Activated CD8-positive, alpha-beta memory T cell treated with anti-CD3 and anti-CD28 coated beads, Interleukin-2, amount 10 ng/mL, durations not matched to agents 7 days and 5 days (primary cell): ENCODE data around the gene CACNB1. TPM values are rescaled to one million over a fixed set of nuclear protein-coding genes. Genes with fewer than 3 reads are reported as not detected.

Experiments
- ATAC-seq: fragments of 150-1000 bp; cut with Tn5 transposase; one replicate; pipeline ENCODE4 v1.10.0; 2021; ENCODE audit warnings: moderate library complexity
- CTCF ChIA-PET: fragments of 350-600 bp; sonication (Branson Sonifier 250); formaldehyde crosslinking; loops from one replicate; lab custom pipeline; 2021; ENCODE audit warnings: antibody characterized with exemption; lab: Charles Lee
- DNase-seq: peaks from one replicate; pipeline ENCODE4 v3.0.0-alpha.2; 2020
- H3K27ac Mint-ChIP-seq: one replicate; pipeline ENCODE4 v1.8.0; 2021; ENCODE audit warnings: mild to moderate bottlenecking, mixed read lengths
- H3K27me3 Mint-ChIP-seq: one replicate; pipeline ENCODE4 v1.8.0; 2021; ENCODE audit warnings: mixed read lengths
- H3K36me3 Mint-ChIP-seq: one replicate; pipeline ENCODE4 v1.8.0; 2021; ENCODE audit warnings: mild to moderate bottlenecking, mixed read lengths
- H3K4me1 Mint-ChIP-seq: one replicate; pipeline ENCODE4 v1.8.0; 2021; ENCODE audit warnings: mixed read lengths
- H3K4me3 Mint-ChIP-seq: one replicate; pipeline ENCODE4 v1.8.0; 2021; ENCODE audit warnings: mild to moderate bottlenecking, moderate library complexity, mixed read lengths
- H3K9me3 Mint-ChIP-seq: one replicate; pipeline ENCODE4 v1.8.0; 2022; ENCODE audit warnings: low read depth, mixed read lengths
- total RNA-seq, 2 experiments: library from RNA; stranded (reverse); gene quantifications; one replicate each; pipeline ENCODE4 v1.2.3, GENCODE V29; 2021

CACNB1 gene
- total RNA-seq, 2 experiments from 2014 or later: 21.0 to 32.9 TPM

DNA sequence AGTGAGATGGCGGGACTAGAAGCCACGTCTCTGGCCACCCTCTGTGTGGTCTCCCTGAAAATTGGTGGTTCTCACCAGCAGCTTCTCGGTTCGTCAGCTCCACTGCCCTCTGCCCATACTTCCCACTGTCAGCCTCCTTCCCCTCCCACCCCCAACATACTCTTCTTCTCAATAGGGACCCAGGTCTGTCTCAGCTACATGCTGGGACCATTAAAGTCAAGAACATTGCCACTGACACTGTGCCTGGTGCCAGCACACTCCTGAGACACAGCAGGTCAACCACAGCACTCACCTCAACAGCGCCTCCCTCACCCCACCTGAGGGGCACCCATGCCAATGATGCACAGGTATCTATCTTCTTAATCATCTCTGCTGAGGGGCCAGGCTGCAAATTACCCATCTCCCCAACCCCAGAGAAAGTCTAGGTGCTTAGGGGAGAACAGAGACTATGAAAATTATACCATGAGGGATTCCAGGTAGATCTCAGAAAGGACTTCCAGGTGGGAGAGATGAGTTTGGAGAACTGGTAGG, 47.3 kb downstream of the CACNB1 start:
- Mint-ChIP-seq H3K27me3 (peaks cover 25% of the 10 kb centered on the region), H3K4me1 (peaks cover 28% of the 10 kb centered on the region), H3K4me3 (no peak overlapping the region), H3K27ac (no peak overlapping the region), H3K9me3 (no peaks in the 10 kb centered on the region), H3K36me3 (no peaks in the 10 kb centered on the region)
- ATAC-seq (no peak), DNase-seq (no peak)
- CTCF ChIA-PET: interaction anchor here (4.6 to 23.8 kb wide), 3 partner anchors 21 to 167 kb away, joined by 49 to 516 read pairs (median 194); partner anchors contain the start of gene ARL5C

DNA sequence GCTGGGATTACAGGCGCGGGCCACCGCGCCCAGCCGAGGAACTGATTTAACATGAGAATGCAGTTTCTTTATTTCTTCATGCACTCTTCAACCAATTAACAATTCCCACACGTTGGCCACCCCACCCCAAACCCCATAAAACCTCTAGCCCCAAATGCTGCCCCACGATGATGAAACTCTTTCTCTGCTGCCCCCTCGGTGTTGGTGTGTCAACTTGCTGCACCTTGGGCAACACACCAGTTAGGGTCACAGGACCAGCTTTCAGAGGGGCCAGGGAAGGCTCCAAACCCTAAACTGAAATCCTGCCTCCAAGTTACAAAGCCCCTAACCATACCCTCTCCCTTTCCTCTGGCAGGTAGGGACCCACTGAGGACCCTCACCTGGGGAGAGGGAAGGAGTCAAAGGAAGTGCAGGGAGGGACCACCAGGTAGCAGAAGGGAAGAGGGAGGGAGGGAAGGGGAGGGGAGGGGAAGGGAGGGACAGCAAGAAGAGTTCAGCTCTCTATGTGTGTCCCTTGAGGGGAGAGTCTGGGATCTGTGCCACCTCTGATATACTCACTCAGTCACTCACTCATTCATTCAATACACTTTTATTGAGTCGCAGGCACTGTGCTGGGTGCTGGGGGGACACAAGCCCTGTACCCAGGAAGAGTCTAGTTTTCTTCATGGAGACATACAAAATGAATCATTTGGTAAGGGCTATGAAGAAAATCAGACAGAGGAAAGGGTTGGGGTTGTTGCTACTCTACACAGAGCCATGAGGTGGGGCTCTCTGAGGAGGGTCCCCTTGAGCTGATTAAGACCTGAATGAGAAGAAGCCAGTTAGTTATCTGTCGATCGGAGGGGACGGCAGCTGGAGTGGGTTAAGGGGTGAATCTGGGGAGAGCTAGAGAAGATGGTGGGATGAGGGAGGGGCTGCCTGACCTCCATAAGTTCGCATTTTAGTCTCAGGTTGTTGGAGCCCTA, 50.0 kb downstream of the CACNB1 start:
- CTCF ChIA-PET: interaction anchor here (3.8 to 23.8 kb wide), 2 partner anchors 23 to 165 kb away, joined by 25 to 516 read pairs; partner anchors contain the start of gene ARL5C
- no peaks in the 10 kb centered on the region for H3K9me3 Mint-ChIP-seq

DNA sequence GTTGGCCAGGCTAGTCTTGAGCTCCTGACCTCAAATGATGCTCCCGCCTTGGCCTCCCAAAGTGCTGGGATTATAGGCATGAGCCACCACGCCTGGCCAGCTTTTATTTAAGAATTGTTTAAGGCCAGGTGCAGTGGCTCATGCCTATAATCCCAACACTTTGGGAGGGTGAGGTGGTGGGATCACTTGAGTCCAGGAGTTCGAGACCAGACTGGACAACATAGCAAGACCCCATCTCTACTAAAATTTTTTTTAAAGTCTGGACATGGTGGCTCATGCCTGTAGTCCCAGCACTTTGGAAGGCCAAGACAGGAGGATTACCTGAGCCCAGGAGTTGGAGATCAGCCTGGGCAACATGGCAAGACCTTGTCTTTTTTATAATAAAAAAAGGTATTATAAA, 51.2 kb downstream of the CACNB1 start:
- ATAC-seq (no peak), DNase-seq (no peak)
- Mint-ChIP-seq H3K27me3 (peaks cover 20% of the 10 kb centered on the region), H3K36me3 (no peaks in the 10 kb centered on the region), H3K4me3 (no peak overlapping the region), H3K9me3 (no peaks in the 10 kb centered on the region), H3K27ac (no peak overlapping the region), H3K4me1 (peaks cover 6% of the 10 kb centered on the region)
- CTCF ChIA-PET: interaction anchor here (3.8 to 23.8 kb wide), 2 partner anchors 25 to 163 kb away, joined by 25 to 516 read pairs; partner anchors contain the start of gene ARL5C

More for the DNA sequence above, 50.0 kb downstream of the CACNB1 start:
- H3K4me1 Mint-ChIP-seq: peaks cover 15% of the 10 kb centered on the region
- no peaks in the 10 kb centered on the region for H3K36me3 Mint-ChIP-seq
- DNase-seq (no peak), ATAC-seq (no peak)
- H3K27me3 Mint-ChIP-seq: peaks cover 24% of the 10 kb centered on the region
- no peak overlapping the region for H3K27ac Mint-ChIP-seq
- H3K4me3 Mint-ChIP-seq: no peak overlapping the region

DNA sequence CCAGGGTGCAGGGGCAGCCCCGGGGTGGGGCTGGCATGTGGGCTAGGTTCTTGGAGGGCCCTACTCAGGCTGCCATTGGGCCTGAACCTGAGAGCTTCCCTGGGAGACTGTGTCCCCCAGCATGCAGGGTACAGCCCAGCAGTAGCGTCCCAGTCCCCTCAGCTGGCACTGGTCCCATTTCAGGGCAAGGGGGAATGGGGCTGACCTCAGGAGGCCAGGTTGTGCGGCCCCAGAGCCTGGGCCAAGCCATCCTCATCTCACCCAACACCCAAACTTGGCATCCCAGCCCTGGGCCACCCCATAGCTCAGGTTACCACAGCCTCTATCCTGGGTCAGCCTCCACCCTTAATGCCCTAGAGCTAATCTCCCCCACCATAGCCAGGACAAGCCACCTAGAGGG, 52.3 kb downstream of the CACNB1 start:
- H3K4me1 Mint-ChIP-seq: peaks cover under 1% of the 10 kb centered on the region
- H3K27me3 Mint-ChIP-seq: peaks cover 10% of the 10 kb centered on the region
- ATAC-seq (no peak), DNase-seq (no peak)
- no peaks in the 10 kb centered on the region for H3K36me3 Mint-ChIP-seq
- H3K27ac Mint-ChIP-seq: no peak overlapping the region
- no peak overlapping the region for H3K4me3 Mint-ChIP-seq
- H3K9me3 Mint-ChIP-seq: no peaks in the 10 kb centered on the region
- CTCF ChIA-PET: interaction anchor here (0.7 to 23.8 kb wide), 6 partner anchors 8 to 162 kb away, joined by 3 to 516 read pairs (median 8); partner anchors contain the start of gene ARL5C

DNA sequence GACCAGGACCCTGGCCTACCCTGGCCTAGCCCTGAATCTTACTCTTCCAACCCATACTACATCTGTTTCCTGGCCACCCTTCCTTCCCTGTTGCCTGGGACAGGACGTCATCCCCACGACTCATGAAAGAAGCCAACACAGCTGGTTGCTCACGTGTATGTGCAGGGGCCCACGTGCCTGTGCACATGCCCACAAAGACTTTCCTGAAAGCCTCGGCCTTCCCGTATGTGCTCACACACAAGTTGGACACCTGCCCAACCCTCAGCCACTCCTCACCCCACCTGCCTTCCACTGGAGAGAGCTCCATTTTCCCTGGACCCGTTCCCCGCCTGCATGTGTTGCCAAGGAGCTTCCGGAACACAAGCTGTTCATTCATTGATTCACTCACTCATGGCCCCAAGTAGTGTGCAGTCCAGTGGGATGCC, 53.0 kb downstream of the CACNB1 start:
- no peak for DNase-seq
- H3K27me3 Mint-ChIP-seq: peaks cover 3% of the 10 kb centered on the region
- CTCF ChIA-PET: interaction anchor here (0.7 to 1.6 kb wide), 4 partner anchors 9 to 91 kb away, joined by 3 to 11 read pairs (median 4); no protein-coding TSS in a partner anchor
- H3K36me3 Mint-ChIP-seq: no peaks in the 10 kb centered on the region
- no peak overlapping the region for H3K4me3 Mint-ChIP-seq
- no peak for ATAC-seq
- no peaks in the 10 kb centered on the region for H3K4me1 Mint-ChIP-seq
- no peak overlapping the region for H3K27ac Mint-ChIP-seq
- H3K9me3 Mint-ChIP-seq: no peaks in the 10 kb centered on the region

DNA sequence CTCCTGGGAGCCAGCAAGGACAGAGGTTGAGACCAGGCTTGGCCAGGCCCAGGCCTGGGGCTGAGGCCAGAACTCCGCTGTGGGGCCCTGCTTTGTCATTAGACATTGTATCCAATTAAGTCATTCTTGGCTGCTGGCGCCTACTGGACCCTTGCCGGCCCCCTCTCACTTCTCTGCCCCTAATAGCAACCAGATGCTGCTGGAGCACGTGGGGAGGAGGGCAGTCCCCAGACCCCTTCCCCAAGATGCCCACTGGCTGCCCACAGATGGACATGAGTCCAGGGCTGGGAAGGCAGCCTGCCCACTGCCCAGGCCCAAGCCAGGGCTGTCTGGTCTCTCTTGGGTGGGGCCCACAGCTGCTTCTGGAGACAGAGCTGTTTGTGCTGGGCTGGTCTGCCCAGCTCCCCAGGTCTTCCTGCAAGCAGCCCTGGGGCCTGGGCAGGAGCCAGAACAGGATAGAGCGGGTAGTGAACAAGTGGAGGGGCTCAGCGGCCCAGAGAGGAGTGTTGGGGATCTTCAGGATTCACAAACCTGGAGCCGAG, 53.8 kb downstream of the CACNB1 start:
- Mint-ChIP-seq H3K9me3 (no peaks in the 10 kb centered on the region), H3K27me3 (no peaks in the 10 kb centered on the region), H3K27ac (no peak overlapping the region), H3K4me3 (no peak overlapping the region), H3K4me1 (no peaks in the 10 kb centered on the region), H3K36me3 (no peaks in the 10 kb centered on the region)
- DNase-seq: no peak
- ATAC-seq: no peak
- CTCF ChIA-PET: interaction anchor here (1.3 to 1.6 kb wide), 2 partner anchors 10 to 92 kb away, joined by 3 to 11 read pairs; no protein-coding TSS in a partner anchor

DNA sequence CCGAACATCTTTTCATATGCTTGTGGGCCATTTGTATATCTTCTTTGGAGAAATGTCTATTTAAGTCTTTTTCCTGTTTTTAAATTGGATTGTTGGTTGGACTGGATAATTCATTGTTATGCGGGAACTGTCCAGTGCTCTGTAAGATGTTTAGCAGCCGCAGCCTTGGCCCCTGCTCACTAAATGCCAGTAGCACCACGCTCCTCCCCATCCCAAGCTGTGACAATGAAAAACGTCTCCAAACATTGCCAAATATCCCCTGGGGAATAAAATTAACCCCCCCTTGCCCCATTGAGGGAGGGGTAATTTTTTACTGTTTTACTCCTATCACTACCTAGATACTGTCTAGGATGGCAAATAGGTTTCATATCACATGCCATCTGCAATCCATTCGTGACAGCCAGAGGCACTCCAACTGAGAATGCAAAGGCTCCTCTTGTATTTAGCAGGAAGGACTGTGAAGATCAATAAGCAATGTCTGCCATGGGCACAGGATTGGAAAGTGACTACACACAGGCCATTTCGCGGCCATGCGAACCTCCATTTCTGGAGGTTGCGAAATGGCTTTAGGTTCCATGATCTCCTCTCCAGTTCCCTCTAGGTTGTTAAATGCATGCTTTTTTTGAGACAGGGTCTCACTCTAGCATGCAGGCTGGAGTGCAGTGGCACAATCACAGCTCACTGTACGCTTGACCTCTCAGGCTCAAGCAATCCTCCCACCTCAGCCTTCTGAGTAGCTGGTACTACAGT, 55.4 kb downstream of the CACNB1 start:
- H3K9me3 Mint-ChIP-seq: no peaks in the 10 kb centered on the region
- no peaks in the 10 kb centered on the region for H3K4me1 Mint-ChIP-seq
- CTCF ChIA-PET: interaction anchor here (1.0 kb wide), 1 partner anchor 73 kb away, joined by 3 read pairs; no protein-coding TSS in a partner anchor
- no peak overlapping the region for H3K4me3 Mint-ChIP-seq
- no peaks in the 10 kb centered on the region for H3K27me3 Mint-ChIP-seq
- H3K36me3 Mint-ChIP-seq: no peaks in the 10 kb centered on the region
- ATAC-seq (no peak), DNase-seq (no peak)
- H3K27ac Mint-ChIP-seq: no peak overlapping the region

DNA sequence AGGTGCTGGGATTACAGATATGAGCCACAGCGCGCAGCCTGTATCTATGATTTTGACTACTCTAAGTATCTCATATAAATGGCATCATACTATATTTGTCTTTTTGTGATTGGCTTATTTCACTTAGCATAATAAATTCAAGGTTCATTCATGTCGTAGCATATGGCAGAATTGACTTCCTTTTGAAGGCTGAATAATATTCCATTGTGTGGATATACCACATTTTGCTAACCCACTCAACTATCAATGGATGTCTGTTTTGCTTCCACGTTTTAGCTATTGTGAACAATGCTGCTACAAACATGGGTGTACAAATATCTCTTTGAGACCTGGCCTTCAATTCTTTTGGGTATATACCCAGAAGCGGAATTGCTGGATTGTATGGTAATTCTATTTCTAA, 56.2 kb downstream of the CACNB1 start:
- H3K27me3 Mint-ChIP-seq: no peaks in the 10 kb centered on the region

DNA sequence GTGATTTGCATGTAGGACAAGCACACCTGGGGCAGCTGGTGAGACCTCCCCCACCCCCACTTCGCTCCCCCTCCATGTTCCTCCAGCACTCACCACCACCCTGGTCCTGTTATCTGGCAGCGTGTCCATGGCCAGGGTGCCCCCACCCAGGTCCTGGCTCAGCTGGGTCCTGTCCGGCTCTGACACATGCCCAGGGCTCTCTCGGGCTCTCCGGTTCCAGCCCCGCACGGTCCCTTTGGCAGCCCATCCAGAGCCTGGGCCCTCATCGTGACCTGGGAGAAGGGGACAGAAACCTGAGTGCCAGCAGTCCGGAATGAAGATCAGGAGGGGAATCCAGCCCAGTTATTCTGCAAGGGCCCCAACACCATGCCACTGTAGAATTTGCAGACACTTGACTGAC, 57.9 kb downstream of the CACNB1 start:
- Mint-ChIP-seq H3K27ac (no peak overlapping the region), H3K9me3 (no peaks in the 10 kb centered on the region), H3K36me3 (no peaks in the 10 kb centered on the region), H3K27me3 (no peaks in the 10 kb centered on the region), H3K4me1 (no peaks in the 10 kb centered on the region), H3K4me3 (no peak overlapping the region)
- ATAC-seq (no peak), DNase-seq (no peak)
- CTCF ChIA-PET: interaction anchor here (1.1 to 1.2 kb wide), 2 partner anchors 13 to 156 kb away, joined by 3 to 4 read pairs; no protein-coding TSS in a partner anchor

More for the DNA sequence above, 56.2 kb downstream of the CACNB1 start:
- H3K9me3 Mint-ChIP-seq: no peaks in the 10 kb centered on the region
- no peaks in the 10 kb centered on the region for H3K36me3 Mint-ChIP-seq
- no peaks in the 10 kb centered on the region for H3K4me1 Mint-ChIP-seq
- ATAC-seq (no peak), DNase-seq (no peak)
- no peak overlapping the region for H3K27ac Mint-ChIP-seq
- H3K4me3 Mint-ChIP-seq: no peak overlapping the region
- CTCF ChIA-PET: interaction anchor here (1.0 kb wide), 1 partner anchor 73 kb away, joined by 3 read pairs; no protein-coding TSS in a partner anchor

DNA sequence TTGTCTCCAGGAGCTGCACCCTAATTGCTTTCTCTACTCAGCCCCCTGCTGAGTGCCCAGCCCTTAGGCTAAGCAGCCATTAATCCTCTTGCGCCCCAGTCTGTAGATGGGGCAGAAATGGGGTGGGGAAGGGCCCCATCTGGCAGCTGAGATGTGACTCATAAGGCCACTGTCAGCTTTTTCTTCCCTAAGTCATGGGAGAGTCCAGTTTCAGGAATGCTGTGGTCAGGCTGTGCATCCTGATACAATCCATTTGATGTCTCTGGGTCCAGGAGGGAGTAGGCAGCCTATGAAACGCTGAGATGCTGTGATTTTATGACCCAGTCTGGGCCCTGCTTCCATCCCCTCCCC, 58.3 kb downstream of the CACNB1 start:
- Mint-ChIP-seq H3K4me1 (no peaks in the 10 kb centered on the region), H3K27me3 (no peaks in the 10 kb centered on the region), H3K36me3 (no peaks in the 10 kb centered on the region), H3K9me3 (no peaks in the 10 kb centered on the region), H3K4me3 (no peak overlapping the region), H3K27ac (no peak overlapping the region)
- no peak for DNase-seq
- CTCF ChIA-PET: interaction anchor here (1.1 to 1.2 kb wide), 2 partner anchors 14 to 156 kb away, joined by 3 to 4 read pairs; no protein-coding TSS in a partner anchor
- ATAC-seq: no peak

DNA sequence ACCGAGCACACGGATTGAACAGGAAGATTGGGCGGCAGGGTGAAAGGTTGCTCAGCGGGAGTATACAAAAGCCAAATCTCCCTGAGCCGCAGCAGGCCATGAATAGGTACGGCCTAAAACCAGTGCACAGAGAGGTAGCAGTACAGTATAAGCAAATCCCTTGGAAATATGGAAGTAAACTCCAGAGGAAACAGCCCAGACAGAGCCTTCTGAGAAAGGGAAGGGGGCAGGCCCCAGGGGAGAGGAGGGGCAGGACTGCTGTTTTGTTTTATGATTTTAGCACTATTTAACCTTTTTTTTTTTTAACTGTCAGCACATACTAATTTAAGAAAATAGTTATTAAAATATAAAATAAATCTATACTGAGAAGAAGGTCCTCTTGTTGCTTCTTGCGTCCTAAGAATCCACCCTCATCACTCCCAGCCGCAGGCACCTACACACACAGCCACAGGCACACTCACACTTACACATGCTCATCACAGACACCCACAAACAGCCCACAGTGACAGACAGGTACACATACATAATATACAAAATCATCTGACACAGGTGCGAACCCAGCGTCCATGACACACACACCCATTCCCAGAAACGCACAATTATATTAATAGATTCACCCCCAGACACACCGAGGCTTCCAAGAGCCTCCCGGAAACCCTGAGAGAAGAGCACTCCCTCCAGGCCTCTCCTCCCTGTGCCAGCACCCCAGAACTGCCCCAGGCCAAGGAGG, 58.9 kb downstream of the CACNB1 start:
- no peak for ATAC-seq
- no peak overlapping the region for H3K27ac Mint-ChIP-seq
- no peak for DNase-seq
- no peaks in the 10 kb centered on the region for H3K9me3 Mint-ChIP-seq
- no peak overlapping the region for H3K4me3 Mint-ChIP-seq
- no peaks in the 10 kb centered on the region for H3K4me1 Mint-ChIP-seq
- CTCF ChIA-PET: interaction anchor here (0.7 to 1.2 kb wide), 2 partner anchors 72 to 155 kb away, joined by 3 to 4 read pairs; no protein-coding TSS in a partner anchor
- H3K36me3 Mint-ChIP-seq: no peaks in the 10 kb centered on the region
- H3K27me3 Mint-ChIP-seq: no peaks in the 10 kb centered on the region

DNA sequence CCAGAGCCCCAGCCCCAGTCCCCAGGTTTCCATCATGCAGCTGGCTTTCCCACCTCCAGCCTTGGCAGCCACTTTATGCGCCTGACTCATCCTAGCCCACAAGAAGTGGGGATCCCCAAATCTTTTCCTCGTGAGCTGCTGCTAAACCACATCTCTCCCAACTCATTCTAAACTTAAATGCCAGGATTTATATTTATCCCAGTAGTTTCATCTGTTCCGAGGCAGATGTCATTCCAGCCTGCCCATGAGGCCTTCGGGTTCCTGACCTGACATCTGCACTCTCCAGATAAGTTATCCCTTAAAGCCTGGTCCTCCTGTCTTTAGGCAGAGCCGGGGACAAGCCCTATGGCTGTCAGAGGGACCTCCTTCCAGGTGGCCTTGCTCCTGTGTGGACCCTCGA, 62.6 kb downstream of the CACNB1 start:
- no peak overlapping the region for H3K4me3 Mint-ChIP-seq
- no peaks in the 10 kb centered on the region for H3K4me1 Mint-ChIP-seq
- H3K27ac Mint-ChIP-seq: no peak overlapping the region
- CTCF ChIA-PET: interaction anchor here (1.2 kb wide), 1 partner anchor 30 kb away, joined by 3 read pairs; no protein-coding TSS in a partner anchor
- H3K27me3 Mint-ChIP-seq: no peaks in the 10 kb centered on the region
- no peaks in the 10 kb centered on the region for H3K9me3 Mint-ChIP-seq
- ATAC-seq: no peak
- DNase-seq: no peak
- no peaks in the 10 kb centered on the region for H3K36me3 Mint-ChIP-seq
